ENCODE data around the gene SMPDL3A.

SMPDL3A gene

DNA sequence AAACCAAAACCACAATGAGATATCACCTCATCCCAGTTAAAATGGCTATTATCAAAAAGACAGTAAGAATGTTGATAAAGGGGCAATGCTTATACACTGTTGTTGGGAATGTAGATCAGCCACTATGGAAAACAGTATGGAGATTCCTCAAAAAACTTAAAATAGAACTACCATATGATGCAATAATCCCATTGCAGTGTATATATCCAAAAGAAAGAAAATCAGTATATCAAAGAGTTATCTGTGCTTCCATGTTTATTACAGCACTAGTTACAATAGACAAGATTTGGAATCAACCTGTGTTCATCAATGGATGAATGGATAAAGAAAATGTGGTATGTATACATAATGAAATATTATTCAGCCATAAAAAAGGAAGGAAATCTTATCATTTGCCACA is 13.1 kb upstream of the SMPDL3A start:
- DNase-seq (ENCODE audit: low read depth), result no peak
- H3K4me3 ChIP-seq (ENCODE audit: low read depth, low read length), result no peak overlapping the region
- TF ChIP-seq, protein P1, sequence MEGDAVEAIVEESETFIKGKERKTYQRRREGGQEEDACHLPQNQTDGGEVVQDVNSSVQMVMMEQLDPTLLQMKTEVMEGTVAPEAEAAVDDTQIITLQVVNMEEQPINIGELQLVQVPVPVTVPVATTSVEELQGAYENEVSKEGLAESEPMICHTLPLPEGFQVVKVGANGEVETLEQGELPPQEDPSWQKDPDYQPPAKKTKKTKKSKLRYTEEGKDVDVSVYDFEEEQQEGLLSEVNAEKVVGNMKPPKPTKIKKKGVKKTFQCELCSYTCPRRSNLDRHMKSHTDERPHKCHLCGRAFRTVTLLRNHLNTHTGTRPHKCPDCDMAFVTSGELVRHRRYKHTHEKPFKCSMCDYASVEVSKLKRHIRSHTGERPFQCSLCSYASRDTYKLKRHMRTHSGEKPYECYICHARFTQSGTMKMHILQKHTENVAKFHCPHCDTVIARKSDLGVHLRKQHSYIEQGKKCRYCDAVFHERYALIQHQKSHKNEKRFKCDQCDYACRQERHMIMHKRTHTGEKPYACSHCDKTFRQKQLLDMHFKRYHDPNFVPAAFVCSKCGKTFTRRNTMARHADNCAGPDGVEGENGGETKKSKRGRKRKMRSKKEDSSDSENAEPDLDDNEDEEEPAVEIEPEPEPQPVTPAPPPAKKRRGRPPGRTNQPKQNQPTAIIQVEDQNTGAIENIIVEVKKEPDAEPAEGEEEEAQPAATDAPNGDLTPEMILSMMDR (IDR thresholded peaks at IDR 0.05; ENCODE audit: insufficient read depth, low read depth, low read length, missing control alignments), result no peak

DNA sequence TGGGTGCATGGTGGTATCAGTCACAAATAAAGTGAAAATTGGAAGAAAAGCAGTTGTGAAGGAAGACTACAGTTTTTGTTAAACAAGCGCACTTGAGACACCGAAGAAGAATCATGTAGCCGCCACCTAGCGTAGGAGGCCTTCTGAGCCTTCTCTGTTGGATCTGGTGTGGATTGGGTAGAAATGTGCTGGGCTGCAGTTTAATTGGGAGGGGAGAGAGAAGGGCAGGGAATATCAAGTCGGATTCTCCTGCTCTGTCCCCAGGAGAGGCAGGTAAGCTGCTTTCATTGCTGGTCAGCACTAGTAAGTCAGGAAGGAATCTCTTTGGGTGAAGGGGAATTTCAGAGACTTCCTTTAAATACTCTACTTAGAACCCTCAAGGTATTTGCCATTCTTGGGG is 10.8 kb upstream of the SMPDL3A start:
- no peak overlapping the region for H3K4me3 ChIP-seq (ENCODE audit: low read depth, low read length)
- no peak for DNase-seq (ENCODE audit: low read depth)
- TF ChIP-seq, protein P1 (IDR thresholded peaks at IDR 0.05; ENCODE audit: insufficient read depth, low read depth, low read length, missing control alignments), result no peak

DNA sequence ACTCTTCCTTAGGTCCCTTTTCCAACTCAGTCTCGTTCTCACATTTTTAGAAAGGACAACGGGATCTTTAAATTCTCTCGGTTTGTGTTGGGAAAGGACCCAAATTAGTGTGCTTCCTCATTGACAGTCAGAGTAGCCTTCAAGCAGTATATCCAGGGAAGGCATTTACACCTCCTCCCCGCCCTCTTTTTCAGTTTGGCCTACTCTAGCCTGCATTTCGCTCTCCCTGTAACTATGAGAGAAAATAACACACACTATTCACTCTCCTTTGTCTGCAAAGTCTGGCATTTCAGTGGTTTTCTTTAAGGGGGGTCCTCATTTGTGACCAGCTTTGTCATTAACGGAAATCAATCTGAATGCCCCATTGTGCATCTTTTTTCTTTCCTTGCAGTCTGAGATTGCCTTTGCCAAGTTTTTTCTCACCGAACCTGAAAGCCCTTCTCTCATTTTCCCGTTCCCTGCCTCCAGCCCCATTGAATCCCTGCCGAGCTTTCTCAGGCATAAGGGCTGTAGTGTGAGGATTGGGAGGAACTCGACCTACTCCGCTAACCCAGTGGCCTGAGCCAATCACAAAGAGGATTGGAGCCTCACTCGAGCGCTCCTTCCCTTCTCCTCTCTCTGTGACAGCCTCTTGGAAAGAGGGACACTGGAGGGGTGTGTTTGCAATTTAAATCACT is 9.9 kb upstream of the SMPDL3A start:
- TF ChIP-seq, protein P1 (IDR thresholded peaks at IDR 0.05; ENCODE audit: insufficient read depth, low read depth, low read length, missing control alignments), result no peak
- H3K4me3 ChIP-seq (ENCODE audit: low read depth, low read length), result no peak overlapping the region
- DNase-seq (ENCODE audit: low read depth), result no peak

DNA sequence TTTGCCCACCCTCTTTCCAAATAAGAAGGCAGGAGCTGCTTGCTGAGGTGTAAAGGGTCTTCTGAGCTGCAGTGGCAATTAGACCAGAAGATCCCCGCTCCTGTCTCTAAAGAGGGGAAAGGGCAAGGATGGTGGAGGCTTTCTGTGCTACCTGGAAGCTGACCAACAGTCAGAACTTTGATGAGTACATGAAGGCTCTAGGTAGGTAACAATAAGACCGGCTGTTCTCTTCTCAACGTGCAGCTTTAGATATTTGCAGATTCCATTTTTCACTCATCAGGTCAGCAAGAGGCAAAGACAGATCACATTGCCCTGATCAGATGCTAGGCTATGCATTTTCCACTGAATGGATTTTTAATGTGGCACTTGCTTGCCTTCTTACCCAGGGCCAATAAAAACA is 9.4 kb upstream of the SMPDL3A start, which contains the start of gene FABP7:
TSS of gene FABP7 (plus strand) at position 50 of the 400 bp plus-strand sequence. CDS start at position 129, 79 bp downstream.
- DNase-seq (ENCODE audit: low read depth), result no peak
- no peak within 1 kb of the TSS for H3K4me3 ChIP-seq (ENCODE audit: low read depth, low read length)
- TF ChIP-seq, protein P1 (IDR thresholded peaks at IDR 0.05; ENCODE audit: insufficient read depth, low read depth, low read length, missing control alignments), result no peak

DNA sequence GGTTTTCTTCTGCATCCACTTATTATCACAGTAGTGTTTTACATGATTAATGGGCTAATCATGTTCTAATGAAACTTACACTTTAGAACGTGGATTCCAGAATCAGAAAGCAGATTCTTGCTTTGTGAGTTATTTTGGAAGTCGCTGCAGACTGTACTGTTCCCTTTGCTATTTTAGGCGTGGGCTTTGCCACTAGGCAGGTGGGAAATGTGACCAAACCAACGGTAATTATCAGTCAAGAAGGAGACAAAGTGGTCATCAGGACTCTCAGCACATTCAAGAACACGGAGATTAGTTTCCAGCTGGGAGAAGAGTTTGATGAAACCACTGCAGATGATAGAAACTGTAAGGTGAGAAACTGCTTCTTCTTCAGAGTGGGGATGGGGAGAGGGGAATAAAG is 8.9 kb upstream of the SMPDL3A start:
- no peak for DNase-seq (ENCODE audit: low read depth)
- H3K4me3 ChIP-seq (ENCODE audit: low read depth, low read length), result no peak overlapping the region
- TF ChIP-seq, protein P1 (IDR thresholded peaks at IDR 0.05; ENCODE audit: insufficient read depth, low read depth, low read length, missing control alignments), result no peak

DNA sequence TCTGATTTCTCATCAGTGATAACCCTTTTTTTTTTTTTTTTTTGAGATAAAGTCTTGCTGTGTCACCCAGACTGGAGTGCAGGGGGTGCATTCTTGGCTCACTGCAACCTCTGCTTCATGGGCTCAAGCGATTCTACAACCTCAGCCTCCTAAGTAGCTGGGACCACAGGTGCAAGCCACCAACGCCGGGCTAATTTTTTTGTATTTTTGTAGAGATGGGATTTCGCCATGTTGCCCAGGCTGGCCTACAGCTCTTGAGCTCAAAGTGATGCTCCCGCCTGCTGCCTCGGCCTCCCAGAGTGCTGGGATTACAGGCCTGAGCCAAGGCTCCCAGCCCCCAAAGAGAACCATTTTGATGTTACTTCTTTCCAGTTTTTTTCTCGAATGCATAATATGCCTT is 7.3 kb upstream of the SMPDL3A start:
- TF ChIP-seq, protein P1 (IDR thresholded peaks at IDR 0.05; ENCODE audit: insufficient read depth, low read depth, low read length, missing control alignments), result no peak
- no peak overlapping the region for H3K4me3 ChIP-seq (ENCODE audit: low read depth, low read length)
- no peak for DNase-seq (ENCODE audit: low read depth)

DNA sequence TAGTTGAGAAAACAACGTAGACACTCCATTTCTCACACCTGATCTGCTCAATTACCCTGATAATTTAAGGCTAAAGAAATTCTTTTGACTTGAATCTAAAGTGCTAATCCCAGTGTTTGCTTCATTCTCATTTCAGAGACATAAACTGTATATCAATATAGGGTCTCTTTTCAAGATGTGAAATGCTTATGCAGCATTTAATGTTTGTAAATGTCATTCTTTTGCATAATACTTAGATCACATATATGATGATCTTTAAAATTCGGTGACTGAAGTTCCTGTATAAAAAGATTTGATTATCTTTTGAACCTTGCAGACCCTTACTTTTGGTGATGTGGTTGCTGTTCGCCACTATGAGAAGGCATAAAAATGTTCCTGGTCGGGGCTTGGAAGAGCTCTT is 5.7 kb upstream of the SMPDL3A start:
- TF ChIP-seq, protein P1 (IDR thresholded peaks at IDR 0.05; ENCODE audit: insufficient read depth, low read depth, low read length, missing control alignments), result no peak
- H3K4me3 ChIP-seq (ENCODE audit: low read depth, low read length), result no peak overlapping the region
- DNase-seq (ENCODE audit: low read depth), result no peak
